Stimulated activated CD8-positive, alpha-beta memory T cell treated with anti-CD3 and anti-CD28 coated beads, Interleukin-15, amount 100 ng/mL, for 1 hour (primary cell): ENCODE results near the gene YIPF1.

Source experiments
- DNase-seq: peaks from one replicate; pipeline ENCODE4 v3.0.0-alpha.2; 2020; ENCODE audit warnings: low read depth

The YIPF1 gene

DNA sequence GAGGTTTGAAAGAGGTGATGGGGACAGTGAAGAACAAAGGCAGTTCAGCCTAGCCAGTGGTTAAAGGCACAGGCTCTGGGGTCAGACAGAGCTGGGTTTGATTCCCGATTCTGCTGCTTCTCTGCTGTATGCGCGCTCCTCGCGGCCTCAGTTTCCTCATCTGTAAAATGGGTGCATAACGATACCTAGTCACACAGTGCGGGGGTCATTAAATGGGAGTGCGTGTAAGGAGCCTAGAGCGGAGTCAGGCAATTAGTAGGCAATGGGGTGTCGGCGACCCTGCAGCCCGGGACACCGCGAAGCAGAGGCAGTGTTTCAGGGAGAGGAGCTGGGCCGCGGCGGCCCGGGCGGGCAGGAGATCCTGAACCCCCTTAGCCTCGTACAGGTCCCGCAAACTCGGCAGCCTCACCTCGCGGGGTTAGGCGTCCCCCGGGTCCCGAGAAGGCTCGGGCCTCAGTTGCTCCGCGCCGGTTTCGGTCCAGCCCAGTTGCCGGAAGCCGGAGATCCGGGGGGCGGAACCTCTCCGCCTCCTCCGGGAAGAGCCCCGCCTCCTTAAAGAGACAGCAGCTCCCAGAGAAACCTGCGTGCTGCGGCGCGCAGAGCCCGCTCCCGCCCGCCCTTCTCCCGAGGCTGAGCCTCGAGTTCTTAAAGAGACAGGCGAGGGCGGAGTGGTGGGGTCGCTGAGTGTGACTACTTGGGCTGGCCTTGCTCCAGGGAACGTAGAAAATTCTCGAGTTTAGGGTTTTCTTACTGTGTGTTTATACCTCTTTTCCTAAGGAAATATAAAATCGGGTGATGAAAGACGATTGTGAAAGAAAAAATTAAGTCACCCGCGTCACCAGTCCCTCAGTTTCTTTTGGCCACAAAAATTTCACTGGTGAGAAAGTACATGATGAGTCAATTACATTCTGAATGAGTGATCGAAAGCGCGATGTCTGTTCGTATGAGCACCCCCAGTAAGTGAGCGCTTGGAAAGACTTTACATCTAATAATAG lies at the start of gene YIPF1:
Gene YIPF1, minus strand, starts transcription at position 494 of the 995 bp plus-strand sequence. CDS start 860 bp downstream, outside the sequence.
- peak; percentile 67 for DNase-seq

DNA sequence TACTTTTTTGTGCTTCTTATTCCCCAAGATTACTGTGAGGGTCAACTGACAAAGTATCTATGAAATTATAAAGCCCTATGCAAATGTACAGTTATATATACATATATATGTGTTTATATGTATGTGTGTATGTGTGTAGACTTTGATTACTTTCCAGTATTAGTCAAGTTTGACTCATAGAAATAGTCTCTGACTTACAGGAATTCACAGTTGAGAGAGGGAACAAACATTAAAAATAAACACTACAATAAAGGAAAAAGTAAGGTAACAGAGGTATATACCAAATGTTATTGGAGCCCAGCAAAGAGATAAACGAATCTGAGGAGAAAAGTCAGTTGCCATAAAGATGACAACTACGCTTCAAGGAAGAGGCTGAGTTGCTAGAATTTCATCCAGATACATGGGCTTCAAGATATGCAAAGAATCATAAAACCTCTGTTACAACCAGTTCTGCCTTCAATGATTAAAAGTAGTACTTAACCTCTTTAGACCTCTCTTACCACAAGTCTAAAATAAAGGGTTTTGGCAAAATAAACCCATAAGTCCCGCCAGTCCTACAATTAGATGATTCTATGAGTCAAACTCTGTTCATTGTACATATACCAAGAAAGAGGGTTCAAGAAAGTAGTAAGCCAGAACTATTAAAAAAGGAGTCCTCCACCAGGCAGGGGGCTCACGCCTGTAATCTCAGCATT lies 48.7 kb upstream of the YIPF1 start:
- no peak for DNase-seq

DNA sequence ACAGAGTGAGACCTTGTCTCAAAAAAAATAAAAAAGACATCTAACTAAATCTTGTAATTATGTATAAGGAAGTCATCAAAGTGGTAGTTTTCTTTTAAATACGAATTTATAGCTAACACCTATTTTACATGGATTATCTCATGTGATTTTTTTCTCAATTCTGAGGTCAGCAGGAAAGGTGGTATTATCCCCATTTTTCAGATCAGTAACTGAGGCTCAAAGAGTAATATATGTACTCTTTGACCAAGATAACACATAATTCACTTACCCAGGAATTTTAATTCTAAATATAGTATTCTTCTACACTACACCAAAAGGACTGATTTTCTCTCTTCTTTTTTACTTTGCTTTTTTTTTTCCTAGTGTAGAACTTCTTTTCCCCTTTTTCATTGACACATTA lies 46.8 kb upstream of the YIPF1 start:
- no peak for DNase-seq

DNA sequence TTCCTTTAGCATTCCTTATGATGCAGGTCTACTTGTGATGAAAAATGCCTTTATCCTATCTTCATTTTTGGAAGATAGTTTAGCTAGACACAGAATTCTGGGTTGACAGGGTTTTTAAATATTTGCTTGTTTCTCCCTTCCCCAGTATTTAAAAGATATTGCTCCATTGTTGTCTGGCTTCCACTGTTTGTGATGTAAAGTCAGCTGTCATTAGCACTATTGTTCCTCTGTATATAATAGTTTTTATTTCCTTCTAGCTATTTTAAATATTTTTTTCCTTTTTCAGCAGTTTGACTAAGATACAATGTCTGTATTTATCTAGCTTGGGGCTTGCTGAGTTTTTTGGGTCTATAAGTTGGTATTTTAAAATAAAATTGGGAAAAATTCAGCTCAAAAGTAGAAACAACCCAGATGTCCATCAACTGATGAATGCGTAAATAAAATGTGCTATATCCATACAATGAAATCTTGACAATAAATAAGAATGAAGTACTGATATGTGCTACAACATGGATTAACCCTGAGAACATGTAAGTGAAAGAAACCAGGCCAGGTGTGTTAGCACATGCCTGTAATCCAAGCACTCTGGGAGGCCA lies 44.7 kb upstream of the YIPF1 start:
- DNase-seq, result no peak

DNA sequence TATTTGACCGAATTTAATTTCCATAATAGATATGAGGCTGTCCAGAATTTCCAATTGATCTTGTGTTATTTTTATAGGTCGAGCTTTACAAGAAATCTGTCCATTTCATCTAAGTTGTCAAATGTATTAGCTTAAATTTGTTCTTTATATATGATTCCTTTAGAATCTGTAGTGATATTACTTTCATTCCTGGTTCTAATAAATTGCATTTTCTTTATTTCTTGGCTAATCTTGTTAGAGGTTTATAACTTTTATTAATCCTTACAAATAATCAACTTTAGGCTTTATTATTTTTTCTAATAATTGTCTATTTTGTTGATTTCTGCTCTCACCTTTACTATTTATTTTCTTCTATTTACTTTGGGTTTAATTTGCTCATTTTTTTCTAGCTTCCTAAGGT lies 41.9 kb upstream of the YIPF1 start:
- no peak for DNase-seq

DNA sequence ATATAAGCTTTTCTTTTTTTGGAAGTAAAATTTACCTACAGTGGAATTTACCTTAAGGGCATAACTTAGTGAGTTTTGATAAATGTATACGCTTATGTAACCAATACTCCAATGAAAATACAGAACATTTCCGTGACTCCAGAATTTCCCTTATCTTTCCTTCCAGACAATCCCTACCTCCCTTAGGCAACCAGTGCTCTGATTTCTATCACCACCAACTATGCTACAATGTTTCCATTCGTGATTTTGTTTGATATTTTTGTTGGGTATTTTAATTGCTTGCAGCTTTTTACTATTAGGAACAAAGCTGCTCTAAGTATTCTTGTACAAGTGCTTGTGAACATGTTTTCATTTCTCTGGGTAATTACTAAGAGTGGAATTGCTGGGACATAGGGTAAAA lies 41.3 kb upstream of the YIPF1 start:
- no peak for DNase-seq

DNA sequence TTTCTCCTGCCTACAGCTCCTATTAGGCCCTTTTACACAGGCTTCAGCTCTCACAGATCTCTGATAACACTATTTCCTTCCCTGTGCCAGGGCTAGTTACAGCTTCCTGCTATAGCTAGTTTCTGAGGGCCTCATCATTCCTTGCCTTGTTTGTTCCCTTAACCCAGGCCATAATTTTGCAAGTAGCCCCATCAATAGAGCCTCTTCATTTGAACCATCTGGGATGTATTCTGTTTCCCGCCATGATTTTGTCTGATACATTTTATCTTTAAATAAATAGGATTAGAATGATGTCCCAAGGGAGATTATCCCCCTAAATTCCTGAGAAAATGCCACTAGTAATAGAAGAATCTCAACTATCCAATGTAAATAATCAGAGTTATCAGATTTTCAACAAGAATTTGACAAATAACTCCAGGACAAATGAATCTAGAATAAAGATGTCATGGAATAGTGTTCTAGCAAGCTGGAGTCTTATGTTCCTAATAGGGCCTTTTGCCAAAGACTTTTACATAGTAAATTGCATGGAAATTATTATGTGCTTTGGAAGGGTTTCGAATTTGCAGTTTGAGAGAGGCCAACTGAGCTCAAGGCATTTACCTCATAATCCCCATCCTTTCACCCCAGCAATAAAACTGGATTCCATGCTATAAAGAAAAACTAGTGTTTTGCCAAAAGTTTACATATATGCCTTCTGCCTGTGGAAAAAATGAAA lies 39.8 kb upstream of the YIPF1 start:
- no peak for DNase-seq

DNA sequence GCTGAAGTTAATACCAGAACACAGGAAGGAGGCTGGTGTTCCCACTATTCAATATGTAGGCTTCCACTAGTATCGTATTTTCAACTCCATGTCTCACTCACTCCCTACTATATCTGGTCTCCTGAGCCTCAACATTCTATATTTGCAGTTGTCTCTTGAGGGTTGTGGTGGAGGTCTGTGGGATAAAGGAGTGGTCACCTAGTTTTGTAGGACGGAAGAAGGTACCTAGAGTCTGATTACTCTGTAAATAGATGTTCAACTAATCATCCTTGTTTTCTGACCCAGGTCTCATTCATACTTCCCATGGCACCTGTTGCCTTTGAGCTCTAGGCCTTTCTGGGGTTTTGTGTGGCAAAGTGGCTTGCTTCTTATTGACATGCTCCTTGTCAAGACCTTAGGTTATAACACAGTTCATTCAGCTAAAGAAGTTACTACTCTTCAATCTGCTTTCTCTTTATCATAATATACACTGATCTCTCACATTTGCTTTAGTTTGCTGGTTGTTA lies 37.8 kb upstream of the YIPF1 start:
- DNase-seq, result no peak

DNA sequence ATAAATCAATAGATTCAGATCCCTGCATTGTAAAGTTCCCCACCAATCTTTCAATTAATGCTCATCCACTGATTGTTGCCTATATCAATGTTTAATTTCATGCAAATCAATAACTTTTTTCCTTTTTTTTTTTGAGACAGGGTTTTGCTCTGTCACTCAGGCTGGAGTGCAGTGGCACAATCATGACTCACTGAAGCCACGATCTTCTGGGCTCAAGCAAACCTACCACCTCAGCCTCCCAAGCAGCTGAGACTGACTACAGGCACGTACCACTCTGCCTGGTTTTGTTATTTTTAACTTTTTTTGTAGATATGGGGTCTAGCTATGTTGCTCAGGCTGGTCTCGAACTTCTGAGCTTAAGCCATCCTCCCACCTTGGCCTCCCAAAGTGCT lies 30.1 kb upstream of the YIPF1 start:
- no peak for DNase-seq

DNA sequence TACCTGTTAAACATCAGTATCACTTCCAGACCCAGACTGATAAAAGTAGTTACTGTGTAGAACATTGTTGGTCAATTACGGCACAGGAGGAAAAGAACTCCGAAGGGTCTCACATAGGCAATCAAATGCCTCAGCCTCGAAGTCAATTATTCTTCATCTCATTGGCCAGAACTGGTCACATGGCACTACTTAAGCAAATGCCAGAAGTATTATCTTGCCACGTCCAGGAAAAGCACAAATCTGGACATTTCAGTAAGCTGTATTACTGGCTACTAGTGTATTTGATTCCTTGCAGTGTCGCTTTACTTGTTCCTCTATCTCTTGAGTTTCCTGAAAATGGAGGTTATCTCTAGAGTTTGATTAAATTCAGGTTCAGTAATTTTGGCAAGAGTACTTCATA lies 28.7 kb upstream of the YIPF1 start:
- no peak for DNase-seq

DNA sequence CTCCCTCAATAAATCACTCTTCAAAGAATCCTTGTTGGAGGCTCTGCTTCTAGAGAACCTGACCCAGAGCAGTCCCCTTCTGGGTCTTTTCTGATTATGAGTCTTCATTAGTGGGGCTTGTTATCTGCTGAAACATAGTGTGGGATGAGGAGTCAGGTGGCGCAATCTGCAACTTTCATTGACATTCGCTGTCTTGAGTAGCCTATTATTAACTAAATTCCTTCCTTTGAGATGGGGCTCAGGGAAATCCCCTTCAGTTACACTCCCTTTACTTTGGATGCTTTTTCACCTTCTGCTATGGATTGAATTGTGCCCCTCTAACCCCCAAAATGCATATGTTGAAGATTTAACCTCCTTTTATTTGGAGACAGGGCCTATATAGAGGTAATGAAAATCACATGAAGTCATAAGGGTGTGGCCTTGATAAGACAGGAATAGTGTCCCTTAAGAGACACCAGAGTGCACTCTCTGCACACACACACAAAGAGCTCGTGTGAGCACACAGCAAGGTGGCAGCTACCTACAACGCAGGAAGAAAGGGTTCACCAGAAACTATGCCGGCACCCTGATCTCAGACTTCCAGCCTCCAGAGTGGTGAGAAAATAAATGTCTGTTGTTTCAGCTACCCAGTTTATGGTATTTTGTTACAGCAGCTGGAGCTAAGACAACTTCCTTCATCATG lies 23.9 kb upstream of the YIPF1 start:
- DNase-seq, result no peak

DNA sequence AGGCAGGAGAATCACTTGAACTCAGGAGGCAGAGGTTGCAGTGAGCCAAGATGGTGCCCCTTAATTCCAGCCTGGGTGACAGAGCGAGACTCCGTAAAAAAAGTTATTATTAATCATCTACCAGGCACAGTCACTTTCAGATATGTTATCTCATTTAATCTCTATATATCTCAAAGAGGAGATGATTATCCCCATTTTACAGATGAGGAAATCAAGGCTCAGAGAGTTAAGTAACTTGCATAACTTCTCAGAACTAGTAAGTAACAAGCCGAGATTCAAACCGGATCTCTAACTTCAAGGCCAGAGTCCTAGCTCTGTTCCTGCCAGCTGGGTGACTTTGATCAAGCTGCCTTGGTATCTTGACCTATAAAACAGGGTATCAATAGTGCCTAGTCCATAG lies 21.8 kb upstream of the YIPF1 start:
- DNase-seq, result no peak

DNA sequence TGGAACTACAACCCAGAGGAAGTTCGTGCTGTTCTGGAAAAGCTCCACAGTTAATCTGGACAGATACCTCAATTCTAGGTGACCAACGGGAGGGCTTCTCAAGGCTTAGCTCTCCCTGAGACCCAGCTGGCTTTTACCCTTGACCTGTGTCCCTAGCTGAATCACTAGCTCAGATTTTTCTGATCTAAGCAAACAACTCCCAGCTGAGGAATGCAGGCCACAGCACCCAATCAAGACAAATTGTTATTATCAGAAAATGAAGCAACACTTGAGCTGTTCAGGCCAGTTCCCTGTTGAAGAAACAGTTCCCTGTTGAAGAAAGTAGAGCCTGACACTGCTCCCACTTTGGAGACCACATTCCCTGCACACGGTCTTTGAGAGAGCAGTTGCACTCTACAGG lies 20.3 kb upstream of the YIPF1 start:
- DNase-seq, result no peak

DNA sequence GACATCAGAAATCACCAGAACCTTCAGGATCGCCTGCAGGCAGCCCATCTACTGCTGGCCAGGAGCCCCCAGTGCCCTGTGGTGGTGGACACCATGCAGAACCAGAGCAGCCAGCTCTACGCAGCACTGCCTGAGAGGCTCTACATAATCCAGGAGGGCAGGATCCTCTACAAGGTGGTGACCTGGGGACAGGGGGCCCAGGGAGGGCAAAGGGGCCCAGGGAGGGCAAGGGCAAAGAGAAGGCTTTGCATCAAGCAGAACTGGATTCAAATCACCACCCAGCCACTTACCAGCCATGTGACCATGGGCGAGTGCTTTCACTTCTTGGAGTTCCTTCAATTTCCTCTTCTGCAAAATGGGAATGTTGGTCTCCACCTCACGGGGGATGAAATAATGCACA lies 16.5 kb upstream of the YIPF1 start:
- DNase-seq, result no peak

DNA sequence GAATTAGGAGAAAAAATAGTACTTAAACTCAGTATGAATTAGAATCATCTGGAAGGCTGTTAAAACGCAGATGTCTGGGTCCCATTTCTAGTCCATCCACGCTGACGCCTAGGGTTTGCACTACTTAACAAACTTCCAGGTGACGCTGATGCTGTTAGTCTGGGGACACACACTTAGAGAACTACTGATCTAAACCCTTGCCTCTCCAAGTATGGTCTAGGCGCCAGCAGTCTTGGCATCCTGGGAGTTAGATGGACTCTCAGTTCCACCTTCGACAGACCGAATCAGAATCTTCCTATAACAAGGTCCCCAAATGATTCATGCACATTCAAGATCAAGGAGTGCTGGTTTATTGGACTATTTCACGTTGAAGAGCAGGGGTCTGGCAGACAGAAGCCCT lies 15.9 kb upstream of the YIPF1 start:
- no peak for DNase-seq

DNA sequence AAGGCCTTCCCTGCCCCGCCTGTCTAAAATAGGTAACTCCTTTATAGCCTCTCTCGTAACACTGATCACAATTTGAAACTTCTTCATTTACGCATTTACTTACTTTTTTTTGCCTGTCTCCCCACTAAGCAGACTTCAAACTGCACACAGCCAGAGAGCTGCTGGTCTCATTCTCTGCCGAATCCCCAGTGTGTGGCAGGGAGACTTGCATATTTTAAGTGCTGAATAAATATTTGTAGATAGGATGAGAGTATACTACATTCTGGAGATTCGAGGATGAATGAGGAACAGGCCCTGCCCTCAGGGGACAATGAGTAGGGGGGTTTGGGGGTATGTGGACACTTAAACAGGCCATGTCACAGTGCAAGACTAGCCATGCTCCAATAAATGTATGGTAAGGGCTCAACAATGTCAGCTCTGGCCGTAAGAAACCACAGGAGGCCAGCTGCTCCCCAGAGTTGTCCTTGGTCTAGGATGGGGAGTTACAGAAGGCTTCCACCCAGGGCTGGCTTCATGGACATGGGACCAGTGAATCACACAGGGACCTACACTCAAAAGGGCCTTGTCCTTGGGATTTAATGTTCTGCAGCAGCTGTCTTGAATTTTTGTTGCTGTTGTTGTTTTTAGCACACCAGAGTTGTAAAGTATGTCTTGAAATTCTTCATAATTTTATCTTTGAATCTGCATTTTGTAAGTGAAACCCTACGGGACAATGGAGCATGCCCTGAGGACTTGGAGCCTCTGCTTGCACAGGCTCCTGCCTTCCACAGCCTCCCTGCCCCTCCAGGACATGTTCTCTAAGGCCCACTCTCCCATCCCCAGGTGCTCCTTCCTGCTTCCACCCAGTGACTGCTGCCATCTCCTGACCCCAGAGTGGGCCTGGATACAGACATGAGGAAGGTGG lies 12.9 kb upstream of the YIPF1 start:
- no peak for DNase-seq

DNA sequence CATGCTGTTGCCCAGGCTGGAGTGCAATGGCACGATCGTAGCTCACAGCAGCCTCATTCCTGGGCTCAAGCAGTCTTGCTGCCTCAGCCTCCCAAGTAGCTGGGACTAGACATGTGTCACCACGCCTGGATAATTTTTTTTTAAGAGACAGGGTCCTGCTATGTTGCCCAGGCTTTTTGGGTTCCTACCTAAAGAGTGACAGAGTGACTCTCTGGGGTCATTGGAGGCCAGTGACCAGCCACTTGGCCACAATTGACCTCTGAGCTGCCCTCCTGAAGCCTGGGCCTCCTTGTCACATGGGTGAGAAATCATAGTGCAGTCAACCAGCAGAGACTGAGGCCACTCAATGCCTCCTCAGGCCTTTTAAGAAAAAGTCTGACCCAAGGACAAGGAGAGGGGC lies 10.1 kb upstream of the YIPF1 start:
- no peak for DNase-seq

DNA sequence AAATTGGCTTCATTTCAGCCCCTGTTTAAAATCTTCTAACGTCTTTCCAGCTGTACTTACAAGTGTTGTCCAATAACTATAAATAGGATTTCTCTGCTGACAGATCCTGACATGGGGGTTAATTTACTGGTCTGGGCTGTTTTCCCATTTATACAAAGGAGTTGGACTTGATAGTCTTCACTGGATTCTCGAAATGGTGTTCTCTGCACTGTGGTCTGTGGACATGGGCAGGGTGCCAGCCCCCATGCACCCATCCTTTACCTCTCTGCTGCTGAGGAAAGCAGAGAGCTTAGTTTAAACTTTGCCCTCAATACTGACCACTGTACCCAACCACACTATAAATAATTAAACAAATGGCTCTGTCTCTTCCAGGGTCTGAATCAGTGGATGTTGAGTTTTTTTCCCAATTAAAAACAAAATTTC lies 9.6 kb upstream of the YIPF1 start:
- DNase-seq, result no peak

DNA sequence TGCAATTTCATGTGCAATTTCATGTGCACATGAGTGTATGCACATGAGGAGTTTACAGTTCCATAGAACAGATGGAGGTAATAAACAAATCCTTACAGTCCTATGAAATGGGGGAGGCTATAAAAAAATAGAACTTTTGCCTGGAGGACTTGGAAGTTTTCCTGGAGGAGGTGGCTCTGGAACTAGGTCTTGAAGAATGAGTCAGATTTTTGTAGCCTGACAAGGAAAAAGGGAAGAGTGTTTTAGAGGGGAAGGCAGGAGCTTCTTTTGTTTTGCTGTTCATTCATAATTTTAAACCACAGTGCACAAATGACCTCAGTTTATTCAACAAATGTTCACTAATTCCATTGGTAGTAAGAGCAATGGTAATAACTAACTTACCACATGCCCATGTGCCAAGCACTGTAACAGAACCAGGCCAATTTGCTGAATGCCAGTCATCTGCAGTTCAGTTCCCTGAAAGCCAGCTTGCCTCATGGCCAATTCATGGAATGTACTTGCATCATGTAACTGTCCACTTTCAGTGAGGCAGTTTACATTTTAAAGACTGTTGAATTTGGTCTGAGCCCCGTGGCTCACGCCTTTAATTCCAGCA lies 7.1 kb upstream of the YIPF1 start:
- DNase-seq, result no peak

DNA sequence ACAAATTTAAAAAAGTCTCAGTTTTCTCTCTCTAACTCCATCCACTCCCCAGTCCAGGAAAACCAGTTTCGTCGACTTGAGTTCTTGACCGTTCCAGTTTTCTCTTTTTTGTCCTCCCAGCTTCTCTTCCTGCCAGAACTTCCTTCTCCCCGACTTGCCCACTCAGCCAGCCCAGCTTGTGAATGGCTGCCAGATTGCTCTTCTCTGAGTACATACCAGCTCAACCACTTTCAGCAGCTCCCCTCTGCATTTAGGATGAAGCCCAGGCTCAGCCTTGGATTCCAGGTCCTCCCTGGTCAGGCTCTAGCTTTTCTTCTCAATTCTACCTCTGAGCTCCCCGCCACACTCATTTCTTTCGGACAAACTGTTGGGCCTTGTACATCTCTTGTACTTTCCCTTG lies 5.8 kb upstream of the YIPF1 start:
- DNase-seq, result no peak
